Ovary (tissue), 9 donors: ENCODE data around the gene C1orf56. TPM values are rescaled to one million over a fixed set of nuclear protein-coding genes. Genes with fewer than 3 reads are reported as not detected.

ENCODE experiments used
- DNase-seq, 5 donors: peaks; one replicate each; pipeline ENCODE4 v3.0.0-alpha.2; 2019 to 2020
- H3K27ac ChIP-seq, 2 donors: fragments of 200-600 bp; one replicate each; pipeline versions ENCODE4 v1.5.1 to v1.8.0; 2019 to 2022
- H3K27me3 ChIP-seq: fragments of 200-600 bp; one replicate; pipeline ENCODE4 v1.8.0; 2022
- H3K36me3 ChIP-seq: fragments of 200-600 bp; sonication (generic); one replicate; pipeline ENCODE4 v1.5.1; 2019
- H3K4me1 ChIP-seq: one replicate; pipeline ENCODE4 v1.8.1; 2013; ENCODE audit warnings: mild to moderate bottlenecking, moderate library complexity; ENCODE audit not compliant: insufficient read depth
- H3K4me3 ChIP-seq: fragments of 200-600 bp; sonication (generic); one replicate; pipeline ENCODE4 v1.5.1; 2017
- H3K9me3 ChIP-seq, 2 donors: fragments of 200-600 bp in 1 of 2; sonication (generic) in 1 of 2; one replicate each; pipeline versions ENCODE4 v1.5.1 to v1.8.1; 2013 to 2019; ENCODE audit warnings: mild to moderate bottlenecking in 1 of 2, moderate library complexity in 1 of 2
- CTCF ChIP-seq, 3 donors: fragments of 450-650 bp in 2 of 3; fragments of 200-600 bp in 1 of 3; IDR thresholded peaks; one replicate each; pipeline versions ENCODE4 v1.5.1 to v1.8.0; 2016 to 2022; ENCODE audit warnings: antibody characterized with exemption in 3 of 3, mild to moderate bottlenecking in 1 of 3
- EP300 ChIP-seq: sonication (generic); formaldehyde crosslinking; IDR thresholded peaks from one replicate; pipeline ENCODE4 v1.6.1; 2017; ENCODE audit warnings: antibody characterized with exemption
- POLR2A ChIP-seq: fragments of 450-650 bp; IDR thresholded peaks from one replicate; pipeline ENCODE4 v1.6.1; 2017; ENCODE audit warnings: antibody characterized with exemption, mild to moderate bottlenecking, moderate library complexity
- WGBS, 3 donors: extraction: QIAGEN DNeasy Blood & Tissue Kit in 1 of 3; methylation state at CpG; one replicate each; pipeline versions ENCODE4 v1.1.5 to v1.1.7; 2013 to 2017; 5-methylcytosine and 5-hydroxymethylcytosine counted together
- intact Hi-C, 4 donors: fragments of 100-400 bp; cut with DNase I; formaldehyde crosslinking; loops; one replicate each; pipeline versions ENCODE4 v1.11.0 to v1.15.1; 2022 to 2023
- polyA plus RNA-seq, 2 donors: library from polyadenylated mRNA; stranded (reverse); fragments of 200-250 nt in 1 of 2; fragments of 350-450 nt in 1 of 2; fragmentation: Illumina TruSeq in 1 of 2; extraction: RNeasy Lipid Tissue Mini Kit (QIAGEN cat#74804) in 1 of 2; gene quantifications; one replicate each; pipeline ENCODE4 v1.2.3, GENCODE V29; 2013 to 2014
- total RNA-seq, 7 donors: library from RNA; depleted of rRNA in 2 of 7; stranded (reverse); fragments of >200 nt in 2 of 7; fragmentation: NEBNext Ultra II Directional in 3 of 7; extraction: Animal tissue kit (Norgen Biotek cat#: 25700) in 3 of 7; gene quantifications; one replicate each; pipeline versions ENCODE4 v1.1.0 to v1.2.4, GENCODE V29; 2016 to 2023
- donor health status: DM: no; HTN: no; CAD: no; lungs with moderate emphysema.
- donor health status: DM: no; HTN: no; CAD: no.
- donor health status: Bipolar disorder and iron deficiency.
- donor health status: DM: yes; HTN: yes; CAD: no.
- donor health status: DM: no; HTN: no; CAD: no.
- donor health status: DM: yes; HTN: yes; CAD: no.

C1orf56 gene
- total and polyA plus RNA-seq, 9 donors: 2.6 to 9.1 (median 6.6) TPM

DNA sequence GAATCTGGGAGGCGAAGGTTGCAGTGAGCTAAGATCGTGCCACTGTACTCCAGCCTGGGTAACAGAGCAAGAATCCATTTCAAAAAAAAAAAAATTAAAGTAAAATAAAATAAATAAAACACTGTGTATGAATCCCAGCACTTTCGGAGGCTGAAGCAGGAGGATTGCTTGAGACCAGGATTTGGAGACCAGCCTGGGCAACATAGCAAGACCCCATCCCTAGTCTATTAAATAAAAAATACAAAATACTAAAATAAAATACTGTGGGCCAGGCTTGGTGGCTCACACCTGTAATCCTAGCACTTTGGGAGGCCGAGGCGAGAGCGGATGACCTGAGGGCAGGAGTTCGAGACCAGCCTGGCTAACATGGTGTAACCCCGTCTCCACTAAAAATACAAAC lies 15.4 kb upstream of the C1orf56 start:
- H3K27me3 ChIP-seq: no peaks in the 10 kb centered on the region
- H3K27ac ChIP-seq: no peak overlapping the region
- no peak for DNase-seq
- H3K4me3 ChIP-seq: no peak overlapping the region
- H3K36me3 ChIP-seq: no peaks in the 10 kb centered on the region
- no peaks in the 10 kb centered on the region for H3K9me3 ChIP-seq
- intact Hi-C loops: no loop called here
- WGBS, 3 donors: 95 to 98% (median 97%) methylated on average over 8 of the region's 8 CpGs
- TF ChIP-seq POLR2A: no peak
- TF ChIP-seq EP300: no peak
- TF ChIP-seq CTCF (IDR thresholded peaks at IDR 0.05): no peak
- H3K4me1 ChIP-seq: no peaks in the 10 kb centered on the region

DNA sequence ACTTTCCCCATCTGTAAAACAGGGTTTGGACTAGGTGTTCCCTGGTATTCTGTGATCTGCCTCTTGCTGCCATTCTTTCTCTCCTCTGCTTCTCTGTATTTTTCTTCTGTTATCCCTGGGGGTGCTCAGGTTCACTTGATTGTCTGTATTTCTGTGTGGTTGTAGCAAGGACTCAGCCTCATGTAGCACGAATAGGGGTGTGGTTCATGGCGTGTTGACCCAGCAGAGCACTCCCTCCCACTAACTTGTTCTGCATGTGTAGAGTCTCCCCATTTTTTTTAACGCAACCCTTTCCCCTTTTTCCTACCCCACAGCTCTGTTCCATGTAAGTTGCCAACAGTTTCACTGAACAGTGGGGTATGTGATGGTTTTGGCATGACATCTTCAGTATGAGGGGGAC lies 12.4 kb upstream of the C1orf56 start:
- Histone ChIP-seq H3K27ac (no peak overlapping the region), H3K27me3 (no peaks in the 10 kb centered on the region), H3K4me1 (no peaks in the 10 kb centered on the region), H3K4me3 (no peak overlapping the region), H3K36me3 (no peaks in the 10 kb centered on the region), H3K9me3 (no peaks in the 10 kb centered on the region)
- 82 to 86% (median 84%) methylated on average over 3 of the region's 3 CpGs for WGBS, 3 donors
- no peak for DNase-seq
- intact Hi-C loops: no loop called here
- TF ChIP-seq CTCF (IDR thresholded peaks at IDR 0.05) (no peak), EP300 (no peak), POLR2A (no peak)

DNA sequence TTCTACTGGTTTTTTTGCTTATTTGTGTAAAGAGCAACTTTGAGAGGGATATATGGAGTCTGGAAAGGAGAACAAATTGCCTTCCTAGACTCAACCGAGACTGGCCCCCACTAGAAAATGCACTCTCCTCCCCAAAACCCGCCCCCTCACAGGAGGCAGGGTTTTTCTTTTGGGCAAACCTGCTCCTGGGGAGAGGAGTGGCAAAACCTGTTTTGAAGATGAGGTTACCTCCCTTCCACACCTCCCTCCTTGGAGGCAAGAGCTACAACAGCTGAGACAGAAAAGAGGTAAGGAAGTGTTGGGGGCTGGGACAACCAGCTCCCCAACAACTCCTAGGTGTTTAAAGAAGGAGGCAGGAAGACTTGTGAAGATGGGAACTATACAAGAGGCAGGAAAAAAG lies 11.2 kb upstream of the C1orf56 start, which contains the start of gene BNIPL:
TSS of gene BNIPL (plus strand) at position 231 of the 400 bp plus-strand sequence. CDS start at position 371, 140 bp downstream.
- 43 to 53% (median 48%) methylated on average over 2 of the region's 2 CpGs for WGBS, 3 donors
- DNase-seq: no peak
- TF ChIP-seq EP300 (no peak), POLR2A (no peak), CTCF (IDR thresholded peaks at IDR 0.05) (no peak)
- no peaks in the 10 kb centered on the region for H3K9me3 ChIP-seq
- intact Hi-C loops: no loop called here
- no peak within 1 kb of the TSS for H3K4me3 ChIP-seq
- no peaks in the 10 kb centered on the region for H3K4me1 ChIP-seq
- no peaks in the 10 kb centered on the region for H3K27me3 ChIP-seq
- H3K36me3 ChIP-seq: no peaks in the 10 kb centered on the region
- H3K27ac ChIP-seq: no peak within 1 kb of the TSS

GRCh38 chr1:151037032-151037431 lies 10.5 kb upstream of the C1orf56 start:
- no peak overlapping the region for H3K27ac ChIP-seq

More at GRCh38 chr1:151037032-151037431, 10.5 kb upstream of the C1orf56 start:
- Histone ChIP-seq H3K4me3 (no peak overlapping the region), H3K4me1 (no peaks in the 10 kb centered on the region), H3K9me3 (no peaks in the 10 kb centered on the region), H3K27me3 (no peaks in the 10 kb centered on the region), H3K36me3 (no peaks in the 10 kb centered on the region)
- DNase-seq: no peak
- intact Hi-C loops: no loop called here
- TF ChIP-seq POLR2A: no peak
- TF ChIP-seq CTCF (IDR thresholded peaks at IDR 0.05): no peak
- TF ChIP-seq EP300: no peak
- WGBS, 3 donors: 73 to 80% (median 80%) methylated on average over 6 of the region's 6 CpGs
